GM21717 (cell line): ENCODE data around the gene SPRED3.
"Not testable (repeated sequence)": the region's sequence is repeated elsewhere in the genome, so short reads cannot be mapped to it uniquely, and the experiment has no call there.

Source experiments
- ATAC-seq: cut with Tn5 transposase; IDR thresholded peaks from one replicate; pipeline ENCODE4 v1.9.1; 2021; ENCODE audit warnings: mild to moderate bottlenecking, moderate library complexity; ENCODE audit not compliant: unreplicated experiment

The SPRED3 gene

DNA sequence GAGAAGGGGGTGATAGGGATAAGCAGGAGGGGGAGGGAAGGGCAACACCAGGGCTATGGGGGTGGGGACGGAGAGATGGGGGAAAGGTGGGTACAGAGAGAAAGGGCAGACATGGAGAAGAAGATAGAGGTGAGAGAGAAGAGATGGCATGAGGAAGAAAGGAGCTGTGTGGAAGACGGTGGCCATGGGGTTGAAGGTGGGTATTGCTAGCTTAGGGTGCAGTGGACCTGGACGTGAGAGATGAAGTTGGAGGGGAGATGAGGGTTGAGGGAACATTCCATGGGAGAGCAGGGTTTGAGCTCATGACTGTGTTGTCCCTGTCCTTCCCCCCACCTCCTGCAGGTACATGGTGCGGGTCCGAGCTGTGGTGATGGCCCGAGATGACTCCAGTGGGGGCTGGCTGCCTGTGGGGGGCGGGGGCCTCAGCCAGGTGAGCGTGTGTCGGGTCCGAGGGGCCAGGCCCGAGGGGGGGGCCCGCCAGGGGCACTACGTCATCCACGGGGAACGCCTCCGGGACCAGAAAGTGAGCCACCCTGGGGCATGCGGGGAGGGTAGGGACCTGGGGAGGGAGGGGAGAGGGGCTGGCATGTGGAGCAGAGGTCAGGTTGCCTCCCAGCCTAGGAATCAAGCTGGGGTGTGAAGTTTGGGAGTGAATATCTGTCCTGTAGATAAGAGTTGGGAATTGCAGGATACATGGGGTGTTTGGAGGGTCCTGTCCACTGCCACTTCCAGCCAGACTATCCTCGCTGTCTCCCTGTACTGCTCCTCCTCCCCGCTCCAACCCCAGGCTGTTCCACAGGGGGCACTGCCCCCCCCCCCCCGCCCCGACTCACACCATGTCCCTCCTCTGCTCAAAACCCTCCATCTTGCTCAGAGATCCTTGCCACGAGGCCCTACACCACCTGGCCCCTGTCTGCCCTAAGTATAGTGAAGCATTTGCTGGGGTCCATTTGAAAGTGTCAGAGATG, 1.7 kb downstream of the SPRED3 start:
- ATAC-seq: no peak

DNA sequence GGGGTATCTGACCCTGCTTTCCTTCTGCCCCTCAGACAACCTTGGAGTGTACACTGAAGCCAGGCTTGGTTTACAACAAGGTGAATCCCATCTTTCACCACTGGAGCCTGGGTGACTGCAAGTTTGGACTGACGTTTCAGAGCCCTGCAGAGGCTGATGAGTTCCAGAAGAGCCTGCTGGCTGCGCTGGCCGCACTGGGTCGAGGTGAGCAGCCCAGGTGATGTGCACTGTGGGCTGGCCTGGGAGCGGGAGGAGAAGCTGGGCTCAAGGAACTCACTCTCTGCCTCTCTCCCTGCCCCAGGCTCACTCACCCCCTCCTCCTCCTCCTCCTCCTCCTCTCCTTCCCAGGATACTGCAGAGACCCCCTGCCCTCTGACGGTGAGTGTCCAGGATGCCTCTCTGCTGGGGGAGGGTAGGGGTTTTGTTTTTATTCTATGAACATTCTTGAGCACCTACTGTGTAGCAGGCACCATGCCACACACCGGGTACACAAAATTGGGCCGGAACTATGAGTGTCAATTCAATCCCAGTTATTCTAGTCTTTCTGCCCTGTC, 3.5 kb downstream of the SPRED3 start:
- ATAC-seq: no peak

DNA sequence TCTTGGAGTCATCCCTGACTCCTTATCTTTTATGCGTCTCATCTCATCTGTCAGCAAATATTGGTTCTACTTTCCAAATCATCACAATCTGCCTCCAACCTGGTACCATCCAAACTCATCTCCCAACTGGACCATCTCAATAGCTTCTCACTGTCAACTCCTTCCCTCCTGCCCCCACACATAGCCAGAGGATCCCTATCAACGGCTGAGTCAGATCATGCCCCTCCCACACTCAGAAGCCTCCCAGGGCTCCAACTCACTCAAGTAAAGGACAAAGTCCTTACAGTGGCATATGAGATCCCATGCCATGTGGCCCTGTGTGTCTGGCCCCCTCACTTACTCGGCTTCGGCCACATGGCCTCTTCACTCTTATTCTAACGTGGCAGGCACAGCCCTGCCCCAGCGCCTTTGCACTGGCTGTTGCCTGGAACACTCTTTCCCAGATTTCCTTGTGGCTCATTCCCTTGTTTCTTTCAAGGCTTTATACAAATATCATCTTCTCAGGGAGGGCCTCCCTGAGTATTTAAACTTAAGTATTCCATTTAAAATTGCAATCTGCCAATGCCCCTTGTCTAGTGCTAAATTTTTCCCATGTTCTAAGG, 4.3 kb downstream of the SPRED3 start:
- ATAC-seq: no peak

DNA sequence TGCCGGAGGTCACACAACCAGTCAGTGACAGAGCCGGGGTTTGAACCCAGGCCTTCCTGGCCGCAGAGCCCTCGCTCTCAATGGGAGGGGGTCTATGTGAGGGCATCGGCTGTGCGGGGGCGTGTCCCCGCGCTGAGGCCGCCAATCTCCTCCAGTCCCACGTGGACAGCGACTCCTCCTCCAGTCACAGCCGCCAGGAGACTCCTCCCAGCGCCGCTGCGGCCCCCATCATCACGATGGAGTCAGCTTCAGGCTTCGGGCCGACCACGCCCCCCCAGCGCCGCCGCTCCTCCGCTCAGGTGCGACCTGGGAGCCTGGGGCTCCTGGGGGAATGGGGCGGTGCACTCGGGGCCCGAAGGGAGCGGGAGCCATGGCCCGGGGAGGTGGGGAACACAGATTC, 6.0 kb downstream of the SPRED3 start:
- ATAC-seq: no peak

DNA sequence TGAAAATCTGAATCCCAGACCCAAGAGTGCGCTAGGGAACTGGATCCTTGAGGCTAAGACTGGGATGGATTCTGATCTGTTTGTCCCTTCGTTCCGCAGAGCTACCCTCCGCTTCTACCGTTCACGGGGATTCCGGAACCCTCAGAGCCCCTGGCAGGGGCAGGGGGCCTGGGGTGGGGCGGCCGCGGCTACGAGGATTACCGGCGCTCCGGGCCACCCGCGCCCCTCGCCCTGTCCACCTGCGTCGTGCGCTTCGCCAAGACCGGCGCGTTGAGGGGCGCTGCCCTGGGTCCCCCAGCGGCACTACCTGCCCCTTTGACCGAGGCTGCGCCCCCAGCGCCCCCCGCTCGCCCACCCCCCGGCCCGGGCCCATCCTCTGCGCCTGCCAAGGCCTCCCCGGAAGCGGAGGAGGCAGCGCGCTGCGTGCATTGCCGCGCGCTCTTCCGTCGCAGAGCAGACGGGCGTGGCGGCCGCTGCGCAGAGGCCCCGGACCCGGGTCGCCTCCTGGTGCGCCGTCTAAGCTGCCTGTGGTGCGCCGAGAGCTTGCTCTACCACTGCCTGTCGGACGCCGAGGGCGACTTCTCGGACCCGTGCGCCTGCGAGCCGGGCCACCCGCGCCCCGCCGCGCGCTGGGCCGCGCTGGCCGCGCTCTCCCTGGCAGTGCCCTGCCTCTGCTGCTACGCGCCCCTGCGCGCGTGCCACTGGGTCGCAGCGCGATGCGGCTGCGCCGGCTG, 7.1 kb downstream of the SPRED3 start:
- ATAC-seq: no peak

DNA sequence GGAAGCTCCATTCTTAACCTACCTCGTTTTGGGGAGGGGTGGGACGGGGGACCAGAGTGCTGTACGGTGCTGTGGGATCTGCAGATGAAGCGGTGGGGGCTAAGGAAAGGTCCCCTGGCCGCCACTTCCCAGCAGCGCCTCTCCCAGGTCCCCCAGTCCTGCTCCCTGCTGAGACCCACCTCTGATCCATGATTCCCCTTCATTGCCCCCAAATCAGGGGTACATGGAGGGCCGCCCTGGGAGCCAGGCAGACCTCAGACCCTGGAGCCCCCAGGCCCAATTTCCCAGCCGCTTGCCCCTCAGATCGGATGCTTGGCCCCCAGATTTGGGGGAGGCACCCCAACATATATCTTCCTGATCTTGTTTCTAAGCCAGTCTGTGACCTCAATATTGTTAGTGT, 10.6 kb downstream of the SPRED3 start:
- no peak for ATAC-seq

DNA sequence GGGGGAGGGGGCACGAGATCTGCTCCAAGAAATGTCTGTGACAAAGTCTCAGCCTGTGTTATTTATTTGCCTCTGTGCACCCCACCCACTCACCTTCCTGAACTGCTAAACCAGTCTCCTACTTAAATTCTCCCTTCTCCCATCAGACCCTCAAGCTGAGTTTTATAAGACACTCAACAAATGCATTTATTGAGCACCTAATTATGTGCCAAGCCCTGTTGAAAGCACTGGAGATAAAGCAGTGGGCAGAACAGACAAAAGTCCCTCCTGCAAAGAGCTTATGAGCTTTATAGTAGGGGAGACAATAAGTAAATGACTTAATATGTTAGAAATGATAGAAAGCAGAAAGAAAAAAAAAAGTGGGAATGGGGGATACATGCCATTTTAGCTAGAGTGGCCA, 11.0 kb downstream of the SPRED3 start:
- no peak for ATAC-seq

DNA sequence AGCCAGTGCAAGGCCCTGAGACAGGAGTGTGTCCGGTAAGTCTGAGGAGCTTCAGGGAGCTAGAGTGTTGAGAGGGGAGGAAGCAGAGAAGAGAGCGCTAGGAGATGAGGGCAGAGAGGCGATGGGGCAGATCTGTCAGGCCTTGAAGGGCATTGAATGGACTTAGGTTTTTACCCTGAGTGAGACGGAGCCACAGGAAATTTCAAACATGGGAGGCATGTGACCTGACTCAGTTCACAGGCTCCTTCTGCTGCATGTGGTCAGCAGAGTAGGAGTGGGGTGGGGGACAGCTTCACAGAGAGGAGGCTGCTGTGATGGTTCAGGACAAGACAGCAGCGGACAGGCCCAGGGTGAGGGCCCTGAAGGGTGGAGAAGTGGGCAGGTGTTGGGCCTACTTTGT, 11.9 kb downstream of the SPRED3 start:
- no peak for ATAC-seq

DNA sequence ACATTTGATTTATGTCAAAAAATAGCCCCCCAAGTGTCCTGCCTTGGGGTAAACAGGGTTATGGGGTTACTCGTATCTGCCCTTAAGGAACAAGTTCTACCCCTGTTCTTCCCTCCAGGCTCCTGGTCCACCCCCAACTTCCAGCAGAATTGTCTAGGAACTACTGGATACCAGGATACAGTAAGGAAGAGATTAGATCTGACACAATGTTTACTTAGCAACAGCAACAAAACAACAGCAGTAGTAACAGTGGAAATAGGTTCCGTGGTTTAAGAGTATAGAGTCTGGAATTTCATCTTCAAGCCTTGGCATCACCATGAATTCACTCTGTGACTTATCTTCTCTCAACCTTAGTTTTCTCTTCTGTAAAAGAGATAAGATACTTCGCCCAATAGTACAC, 12.7 kb downstream of the SPRED3 start:
- ATAC-seq: no peak

DNA sequence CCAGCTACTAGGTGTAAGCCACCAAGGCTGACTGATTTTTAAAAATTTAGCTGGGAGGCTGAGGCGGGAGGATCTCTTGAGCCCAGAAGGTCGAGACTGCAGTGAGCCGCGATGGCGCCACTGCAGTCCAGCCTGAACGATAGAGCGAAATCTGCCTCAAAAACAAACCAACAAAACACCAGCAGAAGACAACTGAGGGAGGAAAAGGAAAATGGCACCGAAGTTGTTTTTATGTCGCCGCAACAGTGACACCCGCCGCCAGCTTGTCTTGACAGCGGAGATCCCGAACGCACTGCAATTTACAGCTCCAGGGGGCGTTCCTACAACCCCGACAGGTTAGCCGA, 14.1 kb downstream of the SPRED3 start:
- peak; percentile 2 for ATAC-seq

DNA sequence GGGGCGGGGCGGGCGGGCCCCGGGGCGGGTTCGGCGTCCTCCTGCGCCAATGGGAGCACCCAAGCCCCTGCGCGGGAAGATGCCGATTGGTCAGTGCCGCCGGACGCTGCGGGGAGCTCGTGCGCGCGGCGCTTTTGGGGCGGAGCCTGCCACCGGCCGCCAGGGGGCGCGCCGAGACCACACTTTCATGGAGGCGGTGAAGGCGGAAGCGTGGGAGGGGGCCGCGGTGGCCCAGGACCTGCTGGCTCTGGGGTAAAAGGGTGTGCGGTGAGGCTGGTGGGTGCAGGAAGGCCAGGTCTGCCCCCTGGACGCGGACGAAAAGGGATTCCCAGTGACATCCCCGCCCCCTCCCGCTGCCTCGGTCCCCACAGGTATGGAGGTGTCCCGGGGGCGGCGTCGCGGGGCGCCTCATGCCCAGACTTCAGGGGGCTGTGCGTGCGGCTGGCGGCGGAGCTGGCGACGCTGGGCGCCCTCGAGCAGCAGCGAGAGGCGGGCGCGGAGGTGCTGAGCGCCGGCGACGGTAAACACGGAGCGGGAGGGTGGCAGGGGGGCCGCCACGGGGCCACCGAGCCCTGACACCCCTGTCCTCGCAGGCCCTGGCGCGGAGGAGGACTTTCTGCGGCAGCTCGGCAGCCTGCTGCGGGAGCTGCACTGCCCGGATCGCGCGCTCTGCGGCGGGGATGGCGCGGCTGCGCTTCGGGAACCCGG, 14.6 kb downstream of the SPRED3 start, which contains the start of gene FAM98C:
Gene FAM98C (plus strand): TSS at position 127 of the 708 bp plus-strand sequence. CDS start 61 bp downstream, at position 188.
- peak; percentile 72 for ATAC-seq

DNA sequence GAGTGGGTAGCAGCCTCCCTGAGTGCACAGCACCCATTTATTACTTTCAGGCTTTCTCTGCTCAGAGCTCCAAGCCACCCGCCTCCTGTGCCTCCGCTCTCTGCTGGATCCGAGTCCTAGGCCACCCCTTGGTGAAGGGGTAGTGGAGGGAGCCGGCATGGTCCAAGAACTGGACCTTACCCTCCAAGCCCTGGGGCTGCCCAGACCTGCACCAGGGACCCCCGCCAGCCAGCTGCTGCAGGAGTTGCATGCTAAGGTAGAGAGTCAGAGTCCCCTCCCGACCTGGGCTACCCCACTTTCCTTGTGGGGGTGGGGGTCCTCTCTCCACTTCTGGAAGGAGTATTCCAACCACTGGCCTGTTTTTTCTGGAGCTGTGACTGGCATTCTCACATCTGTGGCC, 16.4 kb downstream of the SPRED3 start:
- no peak for ATAC-seq

DNA sequence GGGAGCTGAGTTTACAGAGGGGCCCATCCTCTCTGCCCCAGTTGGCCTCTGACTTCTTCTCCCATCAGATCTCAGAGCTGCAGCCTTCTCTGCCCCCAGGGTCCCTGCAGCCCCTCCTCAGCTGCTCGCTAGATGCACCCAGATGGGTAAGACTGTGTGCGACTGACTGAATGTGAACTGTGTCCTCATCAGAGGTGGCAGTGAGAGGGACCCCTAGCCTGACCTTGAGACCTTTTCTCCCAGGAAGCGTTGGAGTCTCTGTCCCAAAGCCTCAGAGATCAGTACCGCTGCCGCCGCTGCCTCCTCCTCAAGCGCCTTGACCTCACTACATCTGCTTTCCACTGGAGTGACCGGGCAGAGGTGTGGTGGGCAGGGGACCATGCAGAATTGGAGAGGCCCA, 16.8 kb downstream of the SPRED3 start:
- ATAC-seq: no peak

DNA sequence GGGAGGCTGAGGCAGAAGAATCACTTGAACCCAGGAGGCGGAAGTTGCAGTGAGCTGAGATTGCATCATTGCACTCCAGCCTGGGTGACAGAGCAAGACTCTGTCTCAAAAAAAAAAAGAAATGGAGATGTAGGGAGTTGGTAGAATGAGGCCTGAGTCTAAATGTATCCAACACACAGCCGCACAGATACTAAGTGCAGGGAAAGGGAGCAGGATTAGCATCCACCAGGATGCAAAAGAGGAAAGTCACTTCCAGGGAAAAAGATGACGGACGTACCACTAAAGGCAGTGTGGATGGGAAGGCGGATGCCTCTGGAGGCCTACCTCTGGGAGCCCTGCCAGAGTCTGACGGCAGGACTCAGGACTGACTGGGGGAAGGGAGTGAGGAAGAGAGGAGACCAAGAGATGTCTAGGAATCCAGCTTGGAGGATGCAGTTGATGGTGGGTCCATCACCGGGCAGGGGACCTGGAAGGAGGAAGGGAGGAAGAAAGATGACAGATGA, 21.2 kb downstream of the SPRED3 start:
- no peak for ATAC-seq

DNA sequence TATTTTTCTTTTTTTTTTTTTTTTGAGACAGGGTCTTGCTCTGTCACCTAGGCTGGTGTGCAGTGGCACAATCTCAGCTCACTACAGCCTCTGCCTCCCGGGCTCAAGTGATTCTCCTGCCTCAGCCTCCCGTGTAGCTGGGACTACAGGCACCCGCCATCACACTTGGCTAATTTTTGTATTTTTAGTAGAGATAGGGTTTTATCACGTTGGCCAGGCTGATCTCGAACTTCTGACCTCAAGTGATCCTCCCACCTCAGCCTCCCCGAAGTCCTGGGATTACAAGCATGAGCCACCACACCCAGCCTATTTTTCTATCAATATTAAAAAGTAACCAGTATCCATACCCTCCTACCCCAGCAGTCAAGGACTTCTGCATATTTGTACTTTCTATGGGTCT, 21.9 kb downstream of the SPRED3 start:
- not testable (repeated sequence) for ATAC-seq

DNA sequence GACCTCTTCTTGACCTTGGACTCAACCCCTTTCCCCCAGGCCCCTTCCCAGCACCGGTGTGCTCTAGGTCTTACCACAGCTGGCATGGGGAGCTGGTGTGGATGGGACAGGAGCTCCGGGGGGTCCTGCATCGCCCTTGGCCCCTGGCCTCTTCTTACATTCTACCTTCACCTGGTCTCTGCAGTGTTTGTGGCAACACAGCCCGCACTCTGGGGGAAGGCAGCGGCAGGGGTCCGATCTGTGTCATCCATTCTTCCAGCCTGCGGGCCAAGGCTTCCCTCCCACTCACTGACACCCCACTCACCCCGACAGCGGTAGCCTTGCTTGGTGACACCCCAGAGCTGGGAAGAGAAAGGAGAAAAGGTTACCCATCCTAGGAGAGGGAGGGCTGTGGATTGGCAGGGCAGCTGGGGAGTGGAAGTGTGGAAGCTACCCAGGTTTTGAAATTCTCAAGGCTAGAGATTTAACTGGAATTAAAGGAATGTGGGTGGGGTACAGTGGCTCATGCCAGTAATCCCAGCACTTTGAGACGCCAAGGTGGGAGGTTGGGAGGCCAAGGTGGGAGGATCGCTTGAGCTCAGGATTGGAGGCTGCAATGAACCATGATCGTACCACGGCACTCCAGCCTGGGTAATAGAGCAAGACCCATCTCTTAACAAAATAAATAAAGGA, 22.7 kb downstream of the SPRED3 start:
- no peak for ATAC-seq

DNA sequence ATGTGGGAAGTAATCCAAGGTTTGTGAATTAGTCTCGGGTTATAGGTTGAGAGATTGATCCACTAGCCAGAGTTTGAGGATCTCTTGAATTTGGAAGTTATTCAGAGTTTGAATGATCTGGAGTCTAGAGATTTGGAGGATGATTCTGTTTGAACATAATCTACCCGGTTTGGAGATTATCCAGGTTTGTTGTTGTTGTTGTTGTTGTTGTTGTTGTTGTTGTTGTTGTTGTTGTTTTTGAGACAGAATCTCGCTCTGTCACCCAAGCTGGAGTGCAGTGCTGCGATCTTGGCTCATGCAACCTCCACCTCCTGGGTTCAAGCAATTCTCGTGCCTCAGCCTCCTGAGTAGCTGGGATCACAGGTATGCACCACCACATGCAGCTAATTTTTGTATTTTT, 23.4 kb downstream of the SPRED3 start:
- not testable (repeated sequence) for ATAC-seq

DNA sequence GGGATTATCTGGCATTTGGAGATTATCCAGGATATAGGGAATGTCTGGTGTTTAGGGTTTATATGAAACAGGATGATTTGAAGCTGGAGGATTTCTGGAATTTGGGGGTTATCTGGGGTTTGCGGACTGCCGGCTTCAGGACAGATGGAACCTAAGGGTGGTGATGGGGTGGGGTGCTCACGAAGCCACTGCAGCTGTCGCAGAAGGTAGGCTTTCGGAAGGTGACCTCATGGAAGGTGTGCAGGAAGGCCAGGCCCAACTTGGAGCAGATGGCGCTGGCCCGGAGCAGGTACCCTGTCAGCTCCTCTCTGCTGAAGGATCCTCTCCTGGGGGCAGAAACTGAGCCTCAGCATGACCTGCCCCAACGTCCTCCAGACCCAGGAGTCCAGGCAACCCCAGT, 24.0 kb downstream of the SPRED3 start:
- no peak for ATAC-seq

DNA sequence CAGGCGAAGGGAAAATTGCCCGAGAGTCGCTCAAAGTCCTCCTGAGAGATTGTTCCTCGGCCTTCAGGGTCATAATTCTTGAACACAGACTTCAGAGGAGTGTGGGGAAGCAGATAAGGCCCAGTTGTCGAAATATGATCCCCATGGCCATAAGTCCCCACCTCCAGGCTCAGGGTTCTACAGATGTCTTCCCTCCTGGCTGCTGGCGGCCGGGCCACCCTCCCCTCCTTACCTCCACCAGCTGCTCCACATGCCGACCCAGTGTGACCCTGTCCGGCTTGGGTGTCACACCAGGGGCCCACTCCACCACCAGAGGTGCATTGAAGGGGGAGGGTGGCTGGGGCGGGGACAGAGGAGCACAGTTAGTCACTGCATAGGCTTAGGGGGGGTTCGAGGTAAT, 24.5 kb downstream of the SPRED3 start:
- no peak for ATAC-seq

DNA sequence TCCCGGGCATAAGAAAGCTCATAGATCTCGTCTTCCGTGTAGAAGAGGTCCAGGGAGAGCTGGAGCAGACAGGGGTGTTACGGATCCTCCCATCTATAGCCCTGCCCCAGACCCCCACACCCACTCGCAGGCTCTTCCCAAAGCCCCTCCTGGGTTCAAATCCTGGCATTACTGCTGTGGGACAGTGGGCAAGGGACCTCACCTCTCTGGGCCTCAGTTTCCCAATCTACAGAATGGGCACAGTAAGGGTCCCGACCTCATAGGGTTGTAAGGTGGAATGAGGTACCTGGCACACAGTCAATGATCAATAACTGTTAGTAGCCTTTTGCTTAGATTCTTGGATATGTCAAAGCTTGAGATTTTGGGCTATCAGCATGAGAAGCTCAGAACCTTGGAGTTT, 24.9 kb downstream of the SPRED3 start:
- no peak for ATAC-seq
